ENCODE results near the gene ADD1. TPM values are rescaled to one million over a fixed set of nuclear protein-coding genes. Genes with fewer than 3 reads are reported as not detected.

The ADD1 gene
- total RNA-seq, 4 donors from 2014 or later: 155 to 269 (median 177) TPM

- no peak for ATAC-seq (ENCODE audit: low FRiP score)
- no peak for DNase-seq (ENCODE audit: low spot score)
- TF ChIP-seq CTCF (IDR thresholded peaks at IDR 0.05): no peak
Observed at GRCh38 chr4:2878346-2878745, 34.7 kb downstream of the ADD1 start.

- ATAC-seq (ENCODE audit: low FRiP score) (no peak), DNase-seq (ENCODE audit: low spot score) (no peak)
- no peak for TF ChIP-seq CTCF (IDR thresholded peaks at IDR 0.05)
Observed at GRCh38 chr4:2879026-2879425, 35.4 kb downstream of the ADD1 start.

- ATAC-seq (ENCODE audit: low FRiP score) (no peak), DNase-seq (ENCODE audit: low spot score) (no peak)
- TF ChIP-seq CTCF (IDR thresholded peaks at IDR 0.05): no peak
Observed at GRCh38 chr4:2881431-2881830, 37.8 kb downstream of the ADD1 start.

- TF ChIP-seq CTCF (IDR thresholded peaks at IDR 0.05): no peak
- no peak for ATAC-seq (ENCODE audit: low FRiP score)
- no peak for DNase-seq (ENCODE audit: low spot score)
Observed at GRCh38 chr4:2882341-2882740, 38.7 kb downstream of the ADD1 start.

GRCh38 chr4:2886161-2886560 is 42.5 kb downstream of the ADD1 start:
- TF ChIP-seq CTCF (IDR thresholded peaks at IDR 0.05): no peak
- ATAC-seq (ENCODE audit: low FRiP score) (no peak), DNase-seq (ENCODE audit: low spot score) (no peak)

- DNase-seq (ENCODE audit: low spot score): no peak
- ATAC-seq (ENCODE audit: low FRiP score): no peak
- no peak for TF ChIP-seq CTCF (IDR thresholded peaks at IDR 0.05)
Observed at GRCh38 chr4:2886622-2887021, 43.0 kb downstream of the ADD1 start.

- DNase-seq (ENCODE audit: low spot score) (no peak), ATAC-seq (ENCODE audit: low FRiP score) (no peak)
- TF ChIP-seq CTCF (IDR thresholded peaks at IDR 0.05): no peak
Observed at GRCh38 chr4:2887343-2887742, 43.7 kb downstream of the ADD1 start.
